NOMO-1 (cell line): ENCODE data around the gene DNAJC15.
A peak's percentile ranks its signal among the peaks of the same experiment; 100 is the strongest.
"Not testable (repeated sequence)": the region's sequence is repeated elsewhere in the genome, so short reads cannot be mapped to it uniquely, and the experiment has no call there.

Experiments used
- DNase-seq, 2 experiments: peaks; one replicate each; lab custom pipeline; 2025; ENCODE audit not compliant: unreplicated experiment in 2 of 2; lab: John Stamatoyannopoulos, UW

DNAJC15 gene

DNA sequence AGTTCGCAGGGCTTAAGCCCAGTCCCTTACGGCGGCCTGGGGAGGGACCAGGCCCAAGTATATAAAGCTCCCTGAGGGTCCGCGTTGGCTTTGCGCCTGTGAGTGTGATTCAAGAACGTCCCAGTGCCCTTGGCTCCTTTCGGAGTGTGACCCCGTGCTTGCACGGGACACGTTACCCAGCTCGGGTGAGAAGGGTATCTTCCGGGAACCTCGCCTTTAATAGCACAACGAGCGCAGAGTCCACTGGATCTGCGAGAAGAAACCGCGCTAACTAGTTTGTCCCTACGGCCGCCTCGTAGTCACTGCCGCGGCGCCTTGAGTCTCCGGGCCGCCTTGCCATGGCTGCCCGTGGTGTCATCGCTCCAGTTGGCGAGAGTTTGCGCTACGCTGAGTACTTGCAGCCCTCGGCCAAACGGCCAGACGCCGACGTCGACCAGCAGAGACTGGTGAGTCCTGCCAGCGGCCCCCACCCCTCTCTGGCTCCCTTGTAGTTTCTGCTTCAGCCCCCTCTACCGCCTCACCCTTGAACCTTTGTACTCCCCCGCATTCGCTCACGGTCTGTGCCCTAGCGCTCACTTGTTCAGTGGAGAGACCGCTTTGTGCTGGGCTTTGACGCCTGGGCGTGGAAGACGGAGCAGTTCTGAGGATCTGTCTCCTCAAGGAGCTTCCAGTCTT, at the start of gene DNAJC15:
Gene DNAJC15, plus strand, starts transcription at position 298 of the 675 bp plus-strand sequence. Its CDS starts 41 bp downstream, at position 339.
- peak; percentile 81 to 88 for DNase-seq

- DNase-seq, result no peak
These were observed 47.3 kb upstream of the DNAJC15 start for GRCh38 chr13:42976066-42976465.

GRCh38 chr13:42977219-42977659, 46.1 kb upstream of the DNAJC15 start:
- peak; percentile 32 to 85 for DNase-seq

DNA sequence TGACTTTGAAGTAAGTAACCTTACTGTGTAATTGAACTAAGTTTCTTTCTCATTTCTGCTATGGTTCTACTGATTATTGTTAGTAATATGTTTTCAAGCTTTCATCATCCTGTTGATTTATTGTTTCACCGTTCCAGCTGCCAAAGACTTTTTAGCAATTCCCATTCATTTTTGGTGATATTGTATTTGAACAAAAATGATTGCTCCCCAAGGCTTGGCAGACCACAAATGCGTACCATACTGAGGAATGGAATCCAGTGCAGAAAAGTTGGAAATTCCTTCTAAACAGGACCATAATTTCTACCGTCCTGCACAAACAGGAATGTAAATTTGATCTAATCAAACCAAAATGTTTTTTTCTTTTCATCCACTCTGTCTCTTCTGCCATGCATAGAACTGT, 42.1 kb upstream of the DNAJC15 start:
- no peak for DNase-seq

GRCh38 chr13:42981853-42982252, 41.5 kb upstream of the DNAJC15 start:
- DNase-seq, result no peak

GRCh38 chr13:42984026-42984425, 39.4 kb upstream of the DNAJC15 start:
- DNase-seq, result no peak

DNA sequence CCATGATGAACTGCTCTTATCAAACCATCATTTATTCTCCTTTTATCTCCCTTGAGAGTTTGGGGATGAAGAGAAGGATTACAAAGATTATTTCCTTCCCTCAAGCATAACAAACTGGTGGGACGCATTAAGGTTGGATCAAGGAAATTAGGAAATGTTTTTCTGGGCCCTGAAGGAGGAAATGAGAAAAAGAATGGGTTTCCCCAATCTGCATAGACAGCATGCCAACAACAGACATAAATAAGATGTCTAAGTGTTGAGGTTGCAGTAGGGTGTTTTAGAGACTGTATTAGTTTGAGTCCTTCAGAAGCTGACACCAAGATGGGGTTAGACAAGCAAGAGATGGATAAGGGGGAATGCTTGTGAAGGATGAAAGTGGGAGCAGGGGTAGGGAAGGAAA, 38.7 kb upstream of the DNAJC15 start:
- no peak for DNase-seq

GRCh38 chr13:42985312-42986175, 37.8 kb upstream of the DNAJC15 start:
- no peak for DNase-seq

DNA sequence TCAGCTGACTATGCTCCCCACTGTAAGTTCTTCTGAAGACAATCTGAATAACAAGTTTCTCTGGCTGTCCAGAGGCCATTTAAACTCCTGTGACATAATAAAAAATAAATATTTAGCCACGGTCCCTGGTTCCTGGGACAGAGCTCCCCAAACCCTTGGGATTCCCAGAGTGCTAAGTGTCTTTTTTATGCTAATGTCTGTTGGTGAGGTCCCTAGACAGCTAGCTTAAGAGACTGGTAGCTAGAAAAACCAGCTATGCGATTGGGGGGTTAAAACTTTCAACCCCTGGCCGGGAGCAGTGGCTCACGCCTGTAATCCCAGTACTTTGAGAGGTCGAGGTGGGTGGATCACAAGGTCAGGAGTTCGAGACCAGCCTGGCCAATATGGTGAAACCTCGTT, 37.2 kb upstream of the DNAJC15 start:
- no peak for DNase-seq

DNA sequence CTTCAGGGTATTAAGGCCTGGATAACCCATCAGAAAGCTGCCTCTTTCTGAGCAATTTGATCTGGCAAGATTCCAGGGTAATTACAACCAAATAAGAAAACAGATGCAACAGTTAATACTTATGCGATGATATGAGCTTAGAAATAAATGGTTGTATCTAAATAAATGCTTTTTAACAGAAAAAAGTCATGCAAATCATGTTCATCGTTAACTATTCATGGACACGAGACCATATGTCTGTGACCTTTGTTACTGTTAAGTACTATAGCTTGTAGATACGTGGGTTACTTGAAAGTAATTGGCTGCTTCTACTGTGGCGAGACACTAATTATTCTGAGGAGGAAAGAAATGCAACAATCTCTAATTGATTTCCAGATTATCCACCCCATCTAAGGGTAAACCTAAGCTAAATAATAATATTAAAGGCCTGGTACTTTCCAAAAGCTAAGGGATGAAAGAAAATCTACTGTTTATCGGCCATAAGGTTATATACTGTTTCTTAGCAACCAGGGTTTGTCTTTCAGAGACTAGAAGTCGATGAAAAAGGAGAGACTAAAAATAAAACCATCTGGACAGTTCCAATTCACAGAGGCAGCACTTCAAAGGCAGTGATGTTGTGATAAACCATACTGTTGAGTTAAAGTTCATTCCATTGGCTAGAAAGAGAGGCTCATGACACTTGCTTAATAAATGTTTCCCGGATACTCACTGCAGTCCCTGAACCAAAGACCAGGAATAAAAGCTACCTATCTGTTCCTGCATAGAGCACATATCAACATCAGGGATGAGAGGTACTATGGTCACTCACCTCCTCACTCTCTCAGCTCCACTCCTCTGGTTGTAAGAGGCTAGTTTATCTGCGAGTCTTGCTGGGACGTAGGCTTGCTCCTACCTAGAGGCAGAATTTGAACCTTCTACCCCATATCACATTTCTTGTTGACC, 32.8 kb upstream of the DNAJC15 start:
- no peak for DNase-seq

GRCh38 chr13:42991233-42991897, 32.0 kb upstream of the DNAJC15 start:
- not testable (repeated sequence) for DNase-seq

GRCh38 chr13:42991898-42992763, 31.3 kb upstream of the DNAJC15 start, which contains the start of gene EPSTI1:
Gene EPSTI1, minus strand, starts transcription at chr13:42992241. Its CDS starts 76 bp downstream, at chr13:42992165.
- peak; percentile 71 to 73 for DNase-seq

DNA sequence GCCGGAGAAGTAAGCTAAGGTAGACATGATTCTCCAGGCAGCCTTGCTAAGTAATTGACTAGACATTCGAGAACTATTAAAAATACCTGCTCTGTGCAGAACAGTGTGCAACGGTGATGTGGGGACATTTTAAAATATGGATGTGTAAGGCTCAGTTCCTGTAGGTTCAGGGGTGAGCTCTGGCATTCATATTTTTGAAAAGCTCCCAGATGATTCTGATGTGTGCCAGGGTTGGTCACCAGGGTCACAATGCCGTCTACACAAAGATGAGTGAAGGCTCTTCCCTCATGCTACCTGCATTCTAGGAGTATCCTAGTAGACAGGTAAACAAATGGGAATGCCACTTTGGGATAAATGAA, 30.6 kb upstream of the DNAJC15 start:
- no peak for DNase-seq

DNA sequence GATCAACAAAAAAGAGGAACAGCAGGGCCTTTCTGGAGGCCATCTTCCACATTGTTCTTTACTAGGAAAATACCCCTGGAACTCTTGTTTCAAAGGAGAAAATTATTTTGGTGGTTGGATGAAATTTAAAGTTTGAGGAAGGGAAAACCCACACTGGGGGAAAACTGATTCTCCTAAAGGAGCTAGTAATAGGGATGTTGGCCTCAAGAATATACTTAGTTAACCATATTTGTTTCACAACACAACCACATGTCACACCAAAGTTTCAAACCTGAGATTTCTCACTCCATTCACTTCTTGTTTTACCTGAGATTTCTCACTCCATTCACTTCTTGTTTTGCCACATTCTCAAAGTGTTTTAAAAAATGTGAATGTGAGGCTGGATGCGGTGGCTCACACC, 28.5 kb upstream of the DNAJC15 start:
- DNase-seq, result no peak

- peak in 1 of 2 experiments; percentile 44 for DNase-seq
These were observed 26.8 kb upstream of the DNAJC15 start for GRCh38 chr13:42996584-42996983.

- no peak for DNase-seq
These were observed 26.0 kb upstream of the DNAJC15 start for GRCh38 chr13:42997381-42997780.

DNA sequence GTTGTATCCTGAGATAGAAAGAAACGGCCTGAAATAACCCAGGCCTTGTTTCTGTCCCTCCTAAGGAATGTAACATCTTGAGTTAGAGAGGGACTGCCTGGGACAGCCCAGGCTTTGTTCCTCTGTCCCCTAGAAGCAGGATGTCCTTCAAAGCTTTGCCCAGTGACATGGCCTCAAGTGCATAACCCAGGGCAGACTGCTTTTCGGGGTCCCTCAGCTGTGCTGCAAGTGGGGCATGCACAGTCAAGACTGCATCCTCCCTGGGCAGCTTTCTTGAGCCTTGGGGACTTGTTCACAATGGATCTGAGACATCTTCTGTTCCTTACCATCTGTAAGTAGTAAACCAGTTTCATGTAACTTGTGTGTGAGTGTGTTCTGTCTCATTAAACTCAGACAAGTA, 23.9 kb upstream of the DNAJC15 start:
- no peak for DNase-seq

DNA sequence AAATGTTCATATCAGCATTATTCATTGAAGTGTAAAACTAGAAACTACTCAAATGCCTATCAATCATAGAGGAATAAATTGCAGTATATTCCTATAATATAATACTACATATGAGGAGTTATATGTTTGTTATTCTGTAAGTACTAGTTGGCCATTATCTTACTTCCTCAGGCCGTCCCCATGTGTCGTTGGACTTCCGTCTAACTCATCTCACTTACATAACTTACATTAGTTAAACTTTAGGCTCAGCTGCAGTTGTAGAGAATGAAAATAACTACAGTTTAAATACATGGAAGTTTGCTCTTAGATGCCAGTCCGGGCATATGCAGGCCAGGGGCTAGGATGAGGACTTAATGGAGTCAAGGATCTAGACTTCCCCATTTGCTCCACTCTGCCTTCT, 22.7 kb upstream of the DNAJC15 start:
- DNase-seq, result no peak

DNA sequence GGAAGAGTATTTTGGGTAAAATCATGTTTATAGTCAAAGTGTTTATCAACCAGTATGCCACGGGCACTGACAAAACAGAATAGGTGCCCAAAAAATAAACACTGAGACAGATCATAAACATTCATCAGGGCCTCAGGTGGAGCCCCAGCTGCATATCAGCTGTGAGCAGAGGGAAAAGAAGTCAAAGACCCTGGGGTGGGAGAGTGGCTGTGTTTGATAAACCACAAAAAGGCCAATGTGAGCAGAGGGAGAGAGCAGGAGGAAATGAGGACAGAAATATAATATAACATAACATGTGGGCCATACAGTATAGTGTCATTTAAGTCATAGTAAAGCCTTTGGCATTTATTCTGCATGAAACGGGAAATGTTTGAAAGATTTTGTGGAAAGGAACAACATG, 21.4 kb upstream of the DNAJC15 start:
- DNase-seq, result no peak
